HEK293 (cell line): ENCODE measurements around the gene CBLN1.

ENCODE experiments used
- BCL11A ChIP-seq: fragments of 450-650 bp; formaldehyde crosslinking; IDR thresholded peaks from 2 replicates; pipeline ENCODE4 v1.5.1; 2016; ENCODE audit warnings: low read depth, missing biosample characterization, missing genetic modification characterization
- CTCF ChIP-seq: fragments of 450-650 bp; formaldehyde crosslinking; IDR thresholded peaks from 2 replicates; pipeline ENCODE4 v1.5.1; 2016; ENCODE audit warnings: missing biosample characterization, missing genetic modification characterization
- PATZ1 ChIP-seq: fragments of 450-650 bp; formaldehyde crosslinking; IDR thresholded peaks from 2 replicates; pipeline ENCODE4 v1.5.1; 2016; ENCODE audit warnings: missing biosample characterization, missing genetic modification characterization
- PRDM2 ChIP-seq: fragments of 450-650 bp; formaldehyde crosslinking; IDR thresholded peaks from 2 replicates; pipeline ENCODE4 v1.5.1; 2016; ENCODE audit warnings: missing biosample characterization, missing genetic modification characterization, borderline replicate concordance
- ZBTB17 ChIP-seq: fragments of 450-650 bp; formaldehyde crosslinking; IDR thresholded peaks from 2 replicates; pipeline ENCODE4 v1.5.1; 2016; ENCODE audit warnings: missing biosample characterization, missing genetic modification characterization
- ZNF24 ChIP-seq: fragments of 450-650 bp; formaldehyde crosslinking; IDR thresholded peaks from 2 replicates; pipeline ENCODE4 v1.5.1; 2016; ENCODE audit warnings: missing biosample characterization, missing genetic modification characterization
- ZNF518A ChIP-seq: fragments of 450-650 bp; formaldehyde crosslinking; conservative IDR thresholded peaks from 2 replicates; pipeline ENCODE4 v1.5.1; 2016; ENCODE audit warnings: low read depth, missing biosample characterization, missing genetic modification characterization
- ZNF555 ChIP-seq: fragments of 450-650 bp; formaldehyde crosslinking; conservative IDR thresholded peaks from 2 replicates; pipeline ENCODE4 v1.5.1; 2017; ENCODE audit warnings: missing biosample characterization, mild to moderate bottlenecking, missing genetic modification characterization, inconsistent platforms
- ZNF600 ChIP-seq: fragments of 450-650 bp; formaldehyde crosslinking; IDR thresholded peaks from 2 replicates; pipeline ENCODE4 v1.5.1; 2016; ENCODE audit warnings: missing biosample characterization, missing genetic modification characterization
- ZNF660 ChIP-seq: fragments of 450-650 bp; IDR thresholded peaks from 2 replicates; pipeline ENCODE4 v1.5.1; 2018; ENCODE audit warnings: missing biosample characterization, mild to moderate bottlenecking, missing genetic modification characterization
- ZNF76 ChIP-seq: fragments of 450-650 bp; formaldehyde crosslinking; IDR thresholded peaks from 2 replicates; pipeline ENCODE4; 2016; ENCODE audit warnings: low read depth, missing biosample characterization, missing genetic modification characterization, borderline replicate concordance
- ZNF830 ChIP-seq: fragments of 450-650 bp; IDR thresholded peaks from 2 replicates; pipeline ENCODE4 v1.5.0; 2018; ENCODE audit warnings: missing biosample characterization, missing genetic modification characterization, low read depth, mild to moderate bottlenecking, moderate library complexity

GRCh38 chr16:49273771-49274170 lies 7.9 kb downstream of the CBLN1 start:
- TF ChIP-seq CTCF, result no peak
- TF ChIP-seq ZNF24 (tag by site-specific recombination), result no peak
- TF ChIP-seq PRDM2, result no peak
- TF ChIP-seq ZNF76, result no peak
- TF ChIP-seq ZBTB17 (tag by site-specific recombination), result no peak
- TF ChIP-seq BCL11A, result no peak
- no peak for TF ChIP-seq ZNF660 (tag by site-specific recombination)
- TF ChIP-seq PATZ1 (tag by site-specific recombination), result no peak
- no peak for TF ChIP-seq ZNF555
- TF ChIP-seq ZNF830, result no peak
- no peak for TF ChIP-seq ZNF600 (tag by site-specific recombination)
- no peak for TF ChIP-seq ZNF518A (tag by site-specific recombination)
